NCI-H2107 (cell line): Measurements from ENCODE around the gene ZNF460.
"Not testable (repeated sequence)": the region's sequence is repeated elsewhere in the genome, so short reads cannot be mapped to it uniquely, and the experiment has no call there.

Experiments
- DNase-seq: peaks from one replicate; lab custom pipeline; 2025; lab: John Stamatoyannopoulos, UW

The ZNF460 gene

DNA sequence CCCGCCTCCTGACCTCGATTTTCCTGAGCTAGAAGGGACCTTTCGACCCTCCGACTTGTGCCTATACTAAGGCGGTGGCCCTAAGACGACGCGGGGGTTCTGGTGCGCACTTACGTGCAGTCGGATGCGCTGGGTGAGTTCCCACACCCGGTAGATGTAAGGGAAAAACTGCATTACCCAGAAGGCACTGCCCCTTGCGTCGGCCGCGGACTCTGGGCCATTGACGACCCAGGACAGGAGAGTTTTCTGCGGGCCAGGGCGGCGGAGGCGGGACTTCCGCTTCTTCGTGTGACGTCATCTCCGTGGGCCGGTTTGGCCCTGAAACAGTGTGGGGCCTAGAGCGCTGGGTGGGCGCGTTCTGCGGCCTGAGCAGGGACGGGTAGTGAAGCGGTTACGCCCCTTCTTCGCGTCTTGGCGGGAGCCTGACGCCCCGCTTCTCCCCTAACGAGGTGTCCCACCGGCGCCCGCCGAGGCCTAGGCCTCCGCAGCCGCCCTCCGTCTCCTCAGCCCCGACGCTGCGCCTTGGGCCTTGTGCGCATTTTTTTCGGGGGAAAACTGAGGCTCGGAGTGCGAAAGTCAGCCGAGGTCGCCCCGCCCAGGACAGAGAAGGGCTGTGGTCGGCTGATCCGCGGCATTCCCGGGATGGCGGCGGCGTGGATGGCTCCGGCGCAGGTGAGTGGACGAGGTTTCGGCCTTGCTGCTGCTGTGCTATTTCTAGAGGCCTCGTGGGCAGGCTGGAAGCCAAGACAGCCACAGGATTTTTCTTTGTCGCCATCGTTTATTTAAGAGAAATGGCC, at the start of gene ZNF460:
Gene ZNF460 (plus strand): TSS at position 321 of the 797 bp plus-strand sequence. CDS start 322 bp downstream, at position 643.
- DNase-seq = peak; percentile 87

DNA sequence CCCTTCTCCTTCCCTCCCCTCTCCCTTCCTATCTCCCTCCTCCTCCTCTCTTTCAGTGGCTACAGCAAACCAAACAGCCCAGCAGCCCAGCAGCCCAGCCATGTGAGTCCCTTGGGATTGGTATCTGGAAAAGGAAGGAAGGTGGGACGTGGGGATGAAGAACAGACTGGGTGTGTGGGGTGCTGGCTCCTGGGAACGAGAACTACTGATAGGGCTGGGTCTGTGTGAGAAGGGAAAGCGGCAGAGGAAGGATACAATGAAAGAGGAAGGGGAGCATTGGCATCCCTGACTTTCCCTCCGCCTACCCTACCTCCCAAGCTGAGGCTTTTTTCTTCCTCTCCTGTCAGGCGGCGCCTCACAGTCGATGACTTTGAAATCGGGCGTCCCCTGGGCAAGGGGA, 48.6 kb upstream of the ZNF460 start:
- DNase-seq = no peak

DNA sequence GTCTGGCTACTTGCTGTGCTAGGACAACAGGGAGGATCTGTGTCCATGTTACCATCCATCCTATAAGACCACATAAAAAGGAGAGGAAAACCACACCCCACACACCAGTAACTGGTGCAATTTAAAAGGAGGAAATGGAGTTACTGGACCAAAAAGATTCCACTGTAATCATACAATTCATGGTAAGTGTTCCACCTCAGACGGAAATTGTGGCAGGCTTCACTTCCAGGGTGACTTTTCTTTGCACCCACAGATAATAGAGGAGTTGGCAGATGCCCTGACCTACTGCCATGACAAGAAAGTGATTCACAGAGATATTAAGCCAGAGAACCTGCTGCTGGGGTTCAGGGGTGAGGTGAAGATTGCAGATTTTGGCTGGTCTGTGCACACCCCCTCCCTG, 47.1 kb upstream of the ZNF460 start:
- no peak for DNase-seq

GRCh38 chr19:57239982-57240310, 40.3 kb upstream of the ZNF460 start:
- no peak for DNase-seq

DNA sequence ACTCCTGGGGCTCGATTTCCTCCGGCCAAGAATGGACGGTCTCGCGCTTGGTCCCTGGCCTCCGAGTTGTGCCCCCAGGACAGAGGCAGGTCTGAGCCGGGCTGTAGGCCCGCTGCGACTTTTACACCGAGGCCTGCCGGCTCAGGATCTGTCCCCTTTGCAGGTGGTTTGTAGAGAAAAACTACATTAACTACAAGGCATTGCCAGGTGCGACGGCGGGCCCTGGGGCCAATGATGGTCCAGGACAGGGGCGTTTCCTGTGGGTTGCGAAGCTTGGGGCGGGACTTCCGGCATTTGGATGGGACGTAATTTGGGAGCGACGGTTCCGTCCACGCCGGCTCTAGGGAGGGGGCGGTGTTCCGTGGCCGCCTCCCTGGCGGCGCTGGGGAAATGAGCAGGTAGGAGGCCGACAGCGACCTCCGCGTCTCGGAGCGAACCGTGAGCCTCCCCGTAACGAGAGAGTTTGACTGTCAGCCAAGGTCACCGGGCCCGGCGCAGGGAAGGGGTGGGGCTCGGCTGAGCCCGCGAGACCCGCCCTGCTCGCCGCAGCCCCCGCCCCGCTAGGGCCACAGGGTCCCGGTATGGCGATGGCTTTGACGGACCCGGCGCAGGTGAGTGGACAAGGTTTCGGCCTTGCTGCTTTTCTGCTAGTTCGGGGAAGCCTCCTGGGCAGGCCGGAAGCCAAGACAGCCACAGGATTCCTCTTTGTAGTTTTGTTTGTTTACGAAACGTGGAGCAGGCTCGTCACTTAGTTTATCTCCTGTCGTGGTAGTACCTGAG, 39.8 kb upstream of the ZNF460 start, which contains the start of gene ZNF805:
Gene ZNF805 (plus strand): TSS at position 322 of the 780 bp plus-strand sequence. CDS start 260 bp downstream, at position 582.
- DNase-seq = peak; percentile 95

DNA sequence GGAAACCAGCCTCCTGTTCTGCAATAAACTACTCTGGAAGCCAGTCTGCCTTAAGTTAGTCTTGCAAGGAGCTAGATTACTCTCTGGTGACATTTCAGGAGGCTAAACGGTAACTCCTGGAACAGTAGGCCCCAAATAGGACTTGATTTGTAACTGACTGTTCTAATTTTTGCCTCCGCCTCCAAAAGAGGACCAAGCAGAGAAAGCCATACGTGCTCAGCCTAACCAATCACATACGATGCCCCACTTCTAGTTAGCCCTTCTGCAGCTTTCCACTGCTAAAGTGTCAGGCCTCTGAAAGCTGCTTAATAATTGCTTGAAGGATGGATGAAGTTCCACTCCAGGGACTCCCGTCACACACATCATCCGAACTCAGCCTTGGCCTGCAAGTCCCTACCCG, 39.1 kb upstream of the ZNF460 start:
- no peak for DNase-seq

DNA sequence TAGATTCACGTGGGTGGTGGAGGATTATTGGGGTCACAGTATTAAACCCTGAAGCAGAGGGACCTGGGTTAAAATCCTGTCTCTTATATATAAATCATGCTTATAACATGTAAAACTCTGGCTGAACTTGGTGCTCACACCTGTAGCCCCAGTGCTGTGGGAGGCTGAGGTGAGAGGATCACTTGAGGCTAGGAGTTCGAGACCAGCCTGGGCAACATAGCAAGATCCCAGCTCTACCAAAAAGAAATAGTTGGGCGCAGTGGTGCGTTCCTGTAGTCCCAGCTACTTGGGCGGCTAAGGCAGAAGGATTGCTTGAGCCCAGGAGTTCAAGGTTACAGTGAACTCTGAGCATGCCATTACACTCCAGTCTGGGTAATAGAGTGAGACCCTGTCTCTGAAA, 37.5 kb upstream of the ZNF460 start:
- DNase-seq = no peak

- no peak for DNase-seq
Observed at GRCh38 chr19:57244513-57244912, 35.8 kb upstream of the ZNF460 start.

DNA sequence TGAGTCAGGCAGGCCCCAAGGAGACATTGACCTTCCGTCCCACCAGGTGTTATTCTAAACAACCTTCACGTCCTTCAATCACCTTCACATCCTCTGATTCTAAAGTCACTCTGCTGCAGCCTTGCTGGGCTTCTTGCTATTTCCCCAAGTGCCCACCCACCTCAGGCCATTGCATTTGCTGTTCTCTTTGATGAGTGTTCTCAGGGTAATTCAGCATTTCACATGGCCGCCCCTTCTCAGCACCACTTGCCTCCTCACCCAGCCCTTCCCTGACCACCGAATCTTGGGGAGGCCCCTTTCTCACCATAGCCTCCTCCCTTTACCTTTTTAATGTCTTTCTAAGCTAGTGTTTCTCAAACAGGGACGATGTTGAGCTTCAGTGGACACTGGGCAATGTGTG, 35.2 kb upstream of the ZNF460 start:
- DNase-seq = no peak

GRCh38 chr19:57245959-57246358, 34.3 kb upstream of the ZNF460 start:
- DNase-seq = no peak

DNA sequence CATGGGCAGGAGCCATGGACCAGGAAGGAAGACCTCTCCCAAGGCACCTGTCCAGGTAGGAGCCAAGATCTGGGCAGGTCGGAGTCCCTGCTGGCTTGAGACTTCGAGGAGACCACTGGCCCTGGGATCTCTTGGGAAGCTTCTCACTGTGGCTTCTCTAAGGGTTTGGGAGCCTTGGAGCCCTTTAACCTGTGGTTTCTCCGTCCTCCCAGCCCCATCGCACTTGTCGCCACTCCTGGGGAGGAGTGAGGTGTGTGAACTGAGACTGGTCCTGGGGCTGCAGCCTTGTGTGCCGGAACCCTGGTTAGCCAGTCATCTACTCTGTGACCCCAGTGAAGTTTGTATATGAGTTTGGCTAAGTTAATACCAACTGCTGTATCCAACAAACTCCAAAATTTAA, 31.6 kb upstream of the ZNF460 start:
- DNase-seq = no peak

DNA sequence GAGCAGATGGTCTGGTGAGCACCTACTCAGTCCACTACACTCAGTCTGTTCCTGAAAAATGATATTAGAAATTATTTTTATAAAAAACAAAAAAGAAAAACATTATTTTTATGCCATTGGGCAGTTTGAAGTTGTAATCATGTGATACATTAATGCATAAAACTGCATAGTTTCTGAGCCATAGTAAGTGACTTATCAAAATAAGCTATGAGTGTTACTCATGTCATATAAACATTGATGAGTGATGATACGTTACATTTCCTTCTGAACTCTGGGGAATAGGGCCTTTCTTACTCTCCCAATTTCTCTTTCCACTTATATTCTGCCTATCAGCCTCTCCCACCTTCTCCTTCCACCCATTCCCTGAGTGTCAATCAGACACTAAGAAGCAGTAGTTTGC, 31.0 kb upstream of the ZNF460 start:
- DNase-seq = no peak

DNA sequence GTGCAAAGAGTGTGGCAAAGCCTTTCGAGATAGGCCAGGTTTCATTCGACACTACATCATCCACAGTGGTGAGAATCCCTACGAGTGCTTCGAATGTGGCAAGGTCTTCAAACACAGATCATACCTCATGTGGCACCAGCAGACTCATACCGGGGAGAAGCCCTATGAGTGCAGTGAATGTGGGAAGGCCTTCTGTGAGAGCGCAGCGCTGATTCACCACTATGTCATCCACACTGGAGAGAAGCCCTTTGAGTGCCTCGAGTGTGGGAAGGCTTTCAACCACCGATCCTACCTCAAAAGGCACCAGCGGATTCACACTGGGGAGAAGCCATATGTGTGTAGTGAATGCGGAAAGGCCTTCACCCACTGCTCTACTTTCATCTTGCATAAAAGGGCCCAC, 26.5 kb upstream of the ZNF460 start:
- DNase-seq = not testable (repeated sequence)

GRCh38 chr19:57262044-57262443, 18.2 kb upstream of the ZNF460 start:
- no peak for DNase-seq

DNA sequence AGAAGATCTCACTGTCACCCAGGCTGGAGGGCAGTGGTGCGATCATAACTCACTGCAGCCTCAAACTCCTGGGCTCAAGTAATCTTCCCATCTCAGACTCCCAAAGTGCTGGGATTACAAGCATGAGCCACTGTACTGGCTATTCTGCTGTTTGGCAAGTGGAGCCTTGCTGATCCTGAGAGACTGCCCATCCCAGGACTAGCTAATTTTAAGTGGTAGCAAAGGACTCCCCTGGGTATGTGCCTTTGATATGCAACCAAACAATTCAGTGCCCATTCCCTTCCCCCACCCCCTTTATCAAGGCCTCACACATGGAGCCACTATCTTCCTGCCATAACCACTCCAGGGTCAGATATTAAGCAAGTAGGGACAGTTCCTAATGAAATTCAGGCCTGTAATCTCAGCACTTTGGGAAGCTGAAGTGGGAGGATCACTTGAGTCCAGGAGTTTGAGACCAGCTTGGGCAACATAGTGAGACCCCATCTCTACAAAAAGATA, 17.0 kb upstream of the ZNF460 start:
- no peak for DNase-seq

GRCh38 chr19:57267291-57267690, 13.0 kb upstream of the ZNF460 start:
- DNase-seq = no peak

DNA sequence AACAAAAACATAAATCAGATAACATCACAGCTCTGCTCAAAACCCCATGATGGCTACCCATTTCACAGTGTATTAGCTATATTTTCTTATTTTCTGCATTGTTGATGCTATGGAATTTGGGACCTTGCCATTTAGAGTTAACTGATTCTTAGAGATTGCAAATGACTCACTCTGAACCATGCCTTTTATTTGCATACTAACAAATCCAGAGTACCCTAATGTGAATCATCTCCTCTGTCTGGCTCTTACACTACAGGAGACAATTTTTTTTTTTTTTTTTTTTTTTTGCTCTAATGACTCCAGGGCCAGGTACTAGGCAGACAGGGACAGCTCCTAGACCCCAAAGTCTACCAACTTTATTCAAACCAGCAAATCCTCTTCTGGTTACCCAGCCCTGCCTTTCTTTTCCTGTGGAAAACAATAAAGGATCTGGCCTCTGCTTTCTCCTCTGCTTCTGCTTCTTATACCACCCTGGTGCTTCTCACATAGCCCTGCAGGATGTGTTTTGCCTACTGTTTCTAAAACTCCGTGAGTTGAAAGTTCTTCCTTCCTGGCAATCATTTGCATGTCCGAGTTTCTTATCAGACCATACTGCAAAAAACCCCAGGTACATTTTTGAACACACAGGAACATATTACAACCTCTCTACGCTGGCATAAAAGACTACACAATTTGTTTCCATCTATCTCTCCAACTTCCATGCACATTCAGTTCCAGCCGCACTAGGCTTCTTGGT, 10.6 kb upstream of the ZNF460 start:
- no peak for DNase-seq

DNA sequence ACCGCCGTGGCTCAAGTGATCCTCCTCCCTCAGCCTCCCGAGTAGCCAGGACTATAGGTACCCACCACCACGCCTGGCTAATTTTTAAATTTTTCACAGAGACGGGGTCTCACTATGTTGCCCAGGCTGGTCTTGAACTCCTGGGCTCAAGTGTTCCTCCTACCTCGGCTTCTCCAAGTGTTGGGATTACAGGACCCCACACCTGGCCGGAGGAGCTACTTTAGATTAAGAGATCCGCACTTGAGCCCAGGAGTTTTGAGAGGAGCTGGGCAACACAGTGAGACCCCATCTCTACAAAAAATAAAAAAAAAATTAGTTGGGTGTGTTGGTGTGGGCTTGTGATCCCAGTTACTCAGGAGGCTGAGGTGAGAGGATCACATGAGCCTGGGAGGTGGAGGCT, 9.0 kb upstream of the ZNF460 start:
- no peak for DNase-seq

- no peak for DNase-seq
Observed at GRCh38 chr19:57273014-57273413, 7.3 kb upstream of the ZNF460 start.

GRCh38 chr19:57276430-57276829, 3.9 kb upstream of the ZNF460 start:
- DNase-seq = no peak

GRCh38 chr19:57278481-57278880, 1.8 kb upstream of the ZNF460 start:
- DNase-seq = not testable (repeated sequence)

DNA sequence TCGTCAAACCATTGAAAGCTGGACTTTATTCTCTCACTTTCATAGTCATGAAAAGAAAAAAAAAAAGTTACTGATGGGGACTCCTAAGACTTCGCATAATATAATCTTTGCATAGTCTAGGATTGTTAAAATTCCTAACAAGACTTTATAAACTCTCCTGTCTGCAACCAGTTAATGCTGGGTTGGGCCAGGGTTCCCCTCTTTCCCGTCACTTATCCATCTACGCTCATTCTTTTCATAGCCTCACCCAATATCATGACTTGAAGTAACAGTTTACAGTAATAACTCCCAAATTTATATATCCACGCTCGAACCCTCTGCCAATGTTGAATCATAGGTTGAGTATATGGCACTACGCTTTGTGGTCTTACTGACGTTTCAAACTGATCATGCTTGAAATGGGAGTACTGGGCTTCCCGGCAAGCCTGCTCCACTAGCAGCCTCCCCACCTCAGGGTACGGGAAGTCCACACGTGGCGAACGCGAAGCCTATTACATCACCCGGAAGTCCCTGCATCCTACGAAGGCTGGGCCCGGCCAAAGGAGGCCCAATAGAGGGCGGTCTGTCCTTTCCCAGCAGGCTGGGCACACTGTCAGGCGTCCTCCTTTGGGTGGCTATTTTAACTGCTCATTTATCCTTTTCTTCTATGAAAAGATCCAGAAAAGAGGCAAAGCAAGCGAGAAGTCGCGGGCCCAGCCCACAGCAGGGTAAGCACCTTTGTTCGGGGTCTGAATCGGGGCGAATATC, 694 bp upstream of the ZNF460 start:
- peak; percentile 85 for DNase-seq
